HepG2 (cell line): ENCODE measurements around the gene GMPPA. TPM values are rescaled to one million over a fixed set of nuclear protein-coding genes. Genes with fewer than 3 reads are reported as not detected.
A peak's percentile ranks its signal among the peaks of the same experiment; 100 is the strongest.

Experiments
- ATRX ChIP-seq: sonication (generic); formaldehyde crosslinking; IDR thresholded peaks from 2 replicates; pipeline ENCODE4 v1.4.0; 2020; ENCODE audit warnings: missing genetic modification reagents, borderline replicate concordance
- BRD4 ChIP-seq: sonication (generic); formaldehyde crosslinking; IDR thresholded peaks from 2 replicates; pipeline ENCODE4 v1.4.0; 2020; ENCODE audit warnings: missing genetic modification reagents
- DMAP1 ChIP-seq: IDR thresholded peaks from 2 replicates; pipeline ENCODE4 v1.6.1; 2016
- HNF1B ChIP-seq: sonication (generic); formaldehyde crosslinking; IDR thresholded peaks from 2 replicates; pipeline ENCODE4 v1.5.1; 2020; ENCODE audit warnings: mild to moderate bottlenecking, moderate library complexity, missing genetic modification reagents
- KDM3A ChIP-seq: IDR thresholded peaks from 2 replicates; pipeline ENCODE4 v1.6.1; 2018; ENCODE audit warnings: low read depth, missing compliant biosample characterization
- KLF13 ChIP-seq: sonication (generic); formaldehyde crosslinking; IDR thresholded peaks from 2 replicates; pipeline ENCODE4 v1.4.0; 2020; ENCODE audit warnings: mild to moderate bottlenecking, missing genetic modification reagents
- MAF1 ChIP-seq: sonication (generic); formaldehyde crosslinking; IDR thresholded peaks from 2 replicates; pipeline ENCODE4 v1.5.0; 2020; ENCODE audit warnings: missing genetic modification reagents, borderline replicate concordance
- MED8 ChIP-seq: sonication (generic); formaldehyde crosslinking; IDR thresholded peaks from 2 replicates; pipeline ENCODE4 v1.8.1; 2023; ENCODE audit warnings: mild to moderate bottlenecking, missing genetic modification reagents; ENCODE audit not compliant: insufficient replicate concordance
- MTA1 ChIP-seq: sonication (generic); formaldehyde crosslinking; IDR thresholded peaks from 2 replicates; pipeline ENCODE4 v1.4.0; 2020; ENCODE audit warnings: missing genetic modification reagents, mild to moderate bottlenecking, borderline replicate concordance
- PATZ1 ChIP-seq: sonication (generic); formaldehyde crosslinking; IDR thresholded peaks from 2 replicates; pipeline ENCODE4 v1.4.0; 2020; ENCODE audit warnings: missing genetic modification reagents
- PHF20 ChIP-seq: sonication (generic); formaldehyde crosslinking; IDR thresholded peaks from 2 replicates; pipeline ENCODE4 v1.5.0; 2020; ENCODE audit warnings: mild to moderate bottlenecking, missing genetic modification reagents
- PHF8 ChIP-seq: sonication (generic); formaldehyde crosslinking; IDR thresholded peaks from 2 replicates; pipeline ENCODE4 v1.5.0; 2020; ENCODE audit warnings: missing genetic modification reagents
- PPARG ChIP-seq: conservative IDR thresholded peaks from 2 replicates; pipeline ENCODE4 v1.6.1; 2016; ENCODE audit warnings: missing biosample characterization, missing genetic modification reagents
- RBAK ChIP-seq: sonication (generic); formaldehyde crosslinking; IDR thresholded peaks from 2 replicates; pipeline ENCODE4 v1.5.1; 2020; ENCODE audit warnings: mild to moderate bottlenecking, missing genetic modification reagents
- RFX5 ChIP-seq: IDR thresholded peaks from 2 replicates; pipeline ENCODE4 v1.6.1; 2011; ENCODE audit warnings: low read depth, low read length, improper control_type of control experiment
- SOX6 ChIP-seq, 2 experiments: fragments of 450-650 bp in 1 of 2; sonication (generic) in 1 of 2; formaldehyde crosslinking in 1 of 2; IDR thresholded peaks; 2 replicates each; pipeline versions ENCODE4 v1.4.0 to v1.6.1; 2017 to 2020; ENCODE audit warnings: antibody characterized with exemption in 1 of 2, mild to moderate bottlenecking in 1 of 2, missing genetic modification reagents in 1 of 2
- STAT5B ChIP-seq: sonication (generic); formaldehyde crosslinking; IDR thresholded peaks from 2 replicates; pipeline ENCODE4 v1.4.0; 2020; ENCODE audit warnings: missing genetic modification reagents
- ZBTB49 ChIP-seq: sonication (generic); formaldehyde crosslinking; IDR thresholded peaks from 2 replicates; pipeline ENCODE4 v1.4.0; 2020; ENCODE audit warnings: missing genetic modification reagents, borderline replicate concordance
- ZC3H4 ChIP-seq: sonication (generic); formaldehyde crosslinking; IDR thresholded peaks from 2 replicates; pipeline ENCODE4 v1.4.0; 2020; ENCODE audit warnings: missing genetic modification reagents, borderline replicate concordance
- polyA plus RNA-seq, 8 experiments: library from polyadenylated mRNA; depleted of rRNA in 3 of 8; stranded (reverse) in 7 of 8; unstranded in 1 of 8; fragments of >200 nt; fragmentation: Illumina TruSeq in 4 of 8; extraction: Trizol in 4 of 8; gene quantifications; 2 replicates each; pipeline versions ENCODE4 v1.2.1 to v1.2.3, GENCODE V29; 2011 to 2016; ENCODE audit warnings: low read depth in 4 of 8, missing spikeins in 1 of 8, mixed read lengths in 1 of 8; ENCODE audit not compliant: insufficient read depth in 1 of 8
- total RNA-seq, 5 experiments: library from RNA; depleted of rRNA; stranded (reverse); fragments of >200 nt; fragmentation: Illumina TruSeq; extraction: Trizol; gene quantifications; 2 replicates each; pipeline ENCODE4 v1.2.3, GENCODE V29; 2016; ENCODE audit warnings: low read depth in 1 of 5
- TF ChIP-seq, protein P1 (sequence below), 2 experiments: sonication (generic) in 1 of 2; formaldehyde crosslinking in 1 of 2; IDR thresholded peaks; 2 replicates each; pipeline versions ENCODE4 v1.5.1 to v1.6.1; 2011 to 2020; ENCODE audit warnings: borderline replicate concordance in 1 of 2, low read depth in 1 of 2, low read length in 1 of 2, mild to moderate bottlenecking in 1 of 2, missing genetic modification reagents in 1 of 2, moderate library complexity in 1 of 2

Gene GMPPA
- total and polyA plus RNA-seq, 2 of the 13 experiments (the other 11 are each of a cell fraction or from before 2014, with no cell fraction given), result 81.1 to 106 TPM

GRCh38 chr2:219498280-219499057 lies at the start of gene GMPPA (continued):
- TF ChIP-seq ZBTB49 (CRISPR knock-in tag), result no peak
- TF ChIP-seq, protein P1, sequence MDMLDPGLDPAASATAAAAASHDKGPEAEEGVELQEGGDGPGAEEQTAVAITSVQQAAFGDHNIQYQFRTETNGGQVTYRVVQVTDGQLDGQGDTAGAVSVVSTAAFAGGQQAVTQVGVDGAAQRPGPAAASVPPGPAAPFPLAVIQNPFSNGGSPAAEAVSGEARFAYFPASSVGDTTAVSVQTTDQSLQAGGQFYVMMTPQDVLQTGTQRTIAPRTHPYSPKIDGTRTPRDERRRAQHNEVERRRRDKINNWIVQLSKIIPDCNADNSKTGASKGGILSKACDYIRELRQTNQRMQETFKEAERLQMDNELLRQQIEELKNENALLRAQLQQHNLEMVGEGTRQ (IDR thresholded peaks at IDR 0.05; ENCODE audit: low read depth, low read length), result peak; percentile 61
- TF ChIP-seq, protein P1 (CRISPR knock-in tag; IDR thresholded peaks at IDR 0.05; ENCODE audit: borderline replicate concordance), result peak; percentile 81
- TF ChIP-seq ATRX (CRISPR knock-in tag), result no peak
- TF ChIP-seq STAT5B, result peak; percentile 22; the same call in 1 of the 2 replicates
- peak; percentile 97 for TF ChIP-seq HNF1B (CRISPR knock-in tag)
- TF ChIP-seq MTA1 (CRISPR knock-in tag), result 0 out of 2 replicates have a peak, but pooled peaks have one; percentile 48
- TF ChIP-seq PATZ1 (CRISPR knock-in tag), result peak; percentile 44
- TF ChIP-seq PHF20, result peak; percentile 80
- peak; percentile 61 for TF ChIP-seq RBAK (CRISPR knock-in tag)
- no peak for TF ChIP-seq ZC3H4
- TF ChIP-seq KDM3A (CRISPR knock-in tag), result peak; percentile 24; the same call in 1 of the 2 replicates
- peak; percentile 100 for TF ChIP-seq PPARG
- TF ChIP-seq PHF8 (CRISPR knock-in tag), result peak; percentile 64
- no peak for TF ChIP-seq SOX6 (IDR thresholded peaks at IDR 0.05)
- peak; percentile 64 for TF ChIP-seq SOX6 (CRISPR knock-in tag; IDR thresholded peaks at IDR 0.05)
- TF ChIP-seq RFX5, result no peak
- TF ChIP-seq MED8 (CRISPR knock-in tag), result peak; percentile 26
- TF ChIP-seq DMAP1 (CRISPR knock-in tag), result peak; percentile 93
- 0 out of 2 replicates have a peak, but pooled peaks have one; percentile 48 for TF ChIP-seq BRD4 (CRISPR knock-in tag)
- TF ChIP-seq MAF1 (CRISPR knock-in tag), result no peak; the same call in 1 of the 2 replicates
- TF ChIP-seq KLF13 (CRISPR knock-in tag), result no peak
